Measurements from ENCODE around the gene GRM7.

GRM7 gene

DNA sequence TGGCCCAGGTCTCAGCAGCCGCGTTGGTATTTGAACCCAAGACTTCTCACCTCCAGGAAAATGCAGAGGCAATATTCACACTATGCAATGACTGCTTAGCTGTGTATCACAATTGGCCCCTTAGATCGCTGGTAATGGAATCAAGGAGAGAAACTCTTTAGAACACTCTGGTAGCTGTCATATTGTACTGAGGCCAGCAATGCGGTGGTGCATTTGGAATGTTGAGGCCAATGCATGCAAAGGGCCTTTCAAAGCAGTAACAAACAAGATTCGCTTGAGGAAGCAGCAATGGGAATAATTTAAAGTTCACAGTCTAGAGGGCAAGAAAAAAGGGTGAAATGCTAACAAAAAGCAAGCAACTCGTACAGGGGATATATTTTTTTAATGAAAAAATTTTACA is 764.1 kb downstream of the GRM7 start:
- FAIRE-seq (no peak), DNase-seq (ENCODE audit: insufficient read length, low spot score) (no peak)

DNA sequence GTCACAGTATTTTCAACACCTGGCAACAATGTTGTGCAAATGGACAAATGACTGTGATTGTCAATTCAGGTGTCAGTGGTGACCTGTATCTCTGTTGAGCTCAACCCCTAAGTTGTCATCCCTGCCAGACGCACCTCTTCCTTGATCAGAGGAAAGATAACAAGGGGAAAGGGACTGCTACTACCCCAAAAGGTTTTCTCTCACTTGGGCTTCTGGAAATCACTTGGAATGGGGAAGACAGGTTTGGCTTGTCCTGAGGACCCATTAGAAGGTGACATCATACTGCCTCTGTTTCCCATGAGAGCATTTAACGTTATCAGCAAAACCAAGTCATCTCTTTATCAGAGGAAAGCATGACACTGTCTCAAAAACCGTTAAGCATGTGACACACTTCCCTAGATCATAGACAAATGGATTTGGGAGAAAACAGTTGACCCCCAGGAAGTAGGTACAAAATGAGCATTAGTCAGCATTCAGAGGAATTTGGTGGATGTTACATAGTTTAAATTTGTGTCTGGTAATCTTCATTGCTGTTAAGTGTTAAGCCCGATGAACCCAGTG is 769.5 kb downstream of the GRM7 start:
- DNase-seq (ENCODE audit: insufficient read length, low spot score) (no peak), FAIRE-seq (no peak)

DNA sequence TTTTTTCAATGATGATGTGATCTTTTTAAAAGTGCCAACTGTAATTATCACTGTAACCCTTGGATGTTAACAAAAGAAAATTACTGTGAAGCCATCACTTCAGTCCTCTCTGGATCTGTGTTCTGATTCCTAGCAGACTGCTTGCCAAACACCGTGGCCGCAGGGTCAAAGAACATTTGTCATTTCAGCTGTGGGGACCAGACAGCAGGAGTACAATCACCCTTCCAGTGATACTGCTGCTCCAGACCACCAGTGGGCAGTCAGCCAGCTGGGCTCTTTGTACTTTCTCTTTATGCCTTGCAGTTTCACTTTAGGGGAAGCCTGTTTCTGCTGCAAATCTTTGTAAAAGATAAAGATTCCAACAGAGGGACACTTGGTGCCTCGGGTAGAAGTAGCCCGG is 770.0 kb downstream of the GRM7 start:
- FAIRE-seq (no peak), DNase-seq (ENCODE audit: insufficient read length, low spot score) (no peak)

DNA sequence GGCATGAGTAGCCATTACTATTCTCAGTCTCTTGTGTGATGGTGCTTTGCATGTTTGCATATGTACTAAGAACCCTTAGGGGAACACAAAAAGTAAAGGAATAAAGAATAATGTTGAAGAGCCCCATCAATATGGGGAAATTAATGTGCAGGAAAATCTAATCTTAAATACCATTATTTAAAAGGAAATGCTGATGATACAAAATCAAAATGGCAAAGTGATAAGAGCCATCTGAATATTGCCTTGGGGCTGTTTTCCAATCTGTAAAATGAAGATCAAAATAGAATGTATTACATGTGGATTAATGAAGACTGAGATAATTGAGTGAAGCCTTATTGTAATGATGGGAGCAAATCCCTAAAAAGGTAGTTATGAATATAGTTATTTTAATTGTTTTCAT is 771.4 kb downstream of the GRM7 start:
- FAIRE-seq: no peak
- no peak for DNase-seq (ENCODE audit: insufficient read length, low spot score)

DNA sequence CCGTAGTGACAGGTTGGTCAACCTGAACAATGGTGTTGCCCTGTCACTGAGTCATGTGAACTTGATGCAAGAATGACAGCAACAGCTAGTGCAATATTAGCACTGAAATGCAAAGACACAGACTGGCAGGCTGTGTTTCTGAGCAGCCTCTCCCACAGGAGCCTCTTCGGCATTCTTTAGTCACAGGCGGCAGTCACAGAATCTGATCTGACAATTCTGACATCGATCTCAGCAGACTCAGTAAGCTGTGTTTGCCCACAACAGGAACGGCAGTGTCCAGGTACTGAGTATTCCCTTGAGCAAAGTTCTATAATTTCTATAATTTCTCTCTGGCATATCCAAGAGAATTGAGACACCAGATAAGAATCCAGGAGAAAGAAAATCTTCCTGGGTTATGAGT is 776.8 kb downstream of the GRM7 start:
- DNase-seq (ENCODE audit: insufficient read length, low spot score): no peak

DNA sequence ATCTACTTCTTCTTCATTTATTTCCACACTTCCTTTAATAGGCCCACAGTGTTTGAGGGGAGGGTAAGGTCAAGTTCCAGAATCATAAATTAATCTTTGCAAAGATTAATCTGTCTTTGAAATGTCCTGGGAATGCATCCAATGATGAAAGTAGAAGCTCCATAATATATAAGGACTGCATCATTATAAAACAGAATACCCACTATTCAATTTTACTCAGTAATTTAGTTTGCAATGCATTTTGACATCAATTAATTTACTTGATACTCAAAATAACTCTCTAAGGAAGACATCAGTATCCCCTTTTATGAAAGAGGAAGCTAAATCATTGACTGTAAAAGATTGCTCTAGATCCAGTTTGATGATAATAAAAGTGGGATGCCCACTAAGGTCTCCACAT is 777.2 kb downstream of the GRM7 start:
- no peak for FAIRE-seq
- no peak for DNase-seq (ENCODE audit: insufficient read length, low spot score)

More for the DNA sequence above, 776.8 kb downstream of the GRM7 start:
- no peak for FAIRE-seq

DNA sequence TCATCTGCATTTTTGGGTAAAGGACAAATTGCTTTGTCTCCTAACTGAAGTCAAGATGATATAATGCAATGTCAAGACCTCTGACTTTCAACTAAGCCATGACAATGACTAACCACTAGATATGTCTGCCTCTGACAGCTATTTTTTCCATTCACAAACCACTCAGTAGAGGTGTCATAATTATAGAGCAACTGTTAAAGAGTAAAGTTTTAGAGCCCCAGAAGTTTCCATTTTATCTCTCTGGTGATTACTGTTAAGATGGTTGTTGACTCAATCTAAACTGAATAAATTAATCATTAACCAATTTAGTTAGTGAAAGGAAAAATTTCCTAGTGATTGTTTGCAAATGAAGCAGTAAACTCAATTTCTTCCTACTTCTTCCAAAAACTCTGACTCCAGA is 779.9 kb downstream of the GRM7 start:
- FAIRE-seq: no peak
- no peak for DNase-seq (ENCODE audit: insufficient read length, low spot score)

DNA sequence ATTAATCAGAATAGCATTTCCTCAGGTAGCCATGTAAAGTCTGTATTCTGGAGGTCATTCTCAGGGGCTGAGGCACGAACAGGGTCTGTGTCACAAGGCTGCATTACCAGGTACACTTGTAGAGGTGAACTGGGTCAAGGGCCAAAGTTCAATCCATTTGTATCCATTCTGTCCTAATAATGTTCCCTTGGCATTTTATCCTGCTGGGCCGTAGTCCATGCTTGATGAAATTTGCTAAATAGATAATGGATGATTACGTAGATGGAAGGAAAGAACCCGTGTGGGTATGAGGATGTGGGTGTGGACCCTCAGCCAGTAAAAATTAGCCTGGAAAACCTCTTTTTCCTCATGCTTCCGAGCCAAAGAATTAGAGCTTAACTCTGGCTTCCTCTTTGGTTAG is 785.9 kb downstream of the GRM7 start:
- FAIRE-seq (no peak), DNase-seq (ENCODE audit: insufficient read length, low spot score) (no peak)

DNA sequence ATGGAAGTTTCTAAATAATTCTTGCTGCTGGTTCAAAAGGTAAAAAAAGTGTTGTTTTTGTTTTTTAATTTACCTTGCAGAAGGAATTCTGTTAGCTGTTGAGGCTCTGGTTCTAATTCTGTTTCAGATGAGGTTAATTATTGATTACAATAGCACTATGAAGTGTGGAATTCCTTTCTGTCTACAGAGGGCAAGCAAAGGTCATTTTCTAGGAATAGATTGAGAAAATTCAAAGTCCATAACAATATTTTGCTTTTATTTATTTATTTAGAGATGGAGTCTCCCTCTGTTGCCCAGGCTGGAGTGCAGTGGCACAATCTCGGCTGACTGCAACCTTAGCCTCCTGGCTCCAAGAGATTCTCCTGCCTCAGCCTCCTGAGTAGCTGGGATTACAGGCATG is 789.6 kb downstream of the GRM7 start:
- no peak for FAIRE-seq
- no peak for DNase-seq (ENCODE audit: insufficient read length, low spot score)

DNA sequence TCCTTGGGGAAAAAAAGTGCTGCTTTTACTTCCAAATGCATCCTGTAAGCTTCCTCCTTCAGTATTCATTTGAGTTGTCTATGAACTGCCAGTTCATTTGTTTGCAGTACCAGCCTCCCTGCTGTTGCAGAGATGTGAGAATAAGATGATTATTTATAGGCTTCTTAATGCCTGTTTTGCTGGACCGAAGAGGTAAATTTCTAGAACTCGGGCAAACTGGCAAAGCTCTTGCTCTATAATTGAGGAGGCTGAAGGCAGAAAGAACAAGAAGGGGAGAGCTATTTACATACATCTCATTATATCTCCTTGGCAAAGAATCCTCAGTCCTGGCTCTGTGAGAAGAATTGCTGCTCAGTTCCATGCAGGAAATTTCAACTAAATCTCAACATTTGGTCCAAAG is 790.4 kb downstream of the GRM7 start:
- FAIRE-seq: no peak
- DNase-seq (ENCODE audit: insufficient read length, low spot score): no peak

DNA sequence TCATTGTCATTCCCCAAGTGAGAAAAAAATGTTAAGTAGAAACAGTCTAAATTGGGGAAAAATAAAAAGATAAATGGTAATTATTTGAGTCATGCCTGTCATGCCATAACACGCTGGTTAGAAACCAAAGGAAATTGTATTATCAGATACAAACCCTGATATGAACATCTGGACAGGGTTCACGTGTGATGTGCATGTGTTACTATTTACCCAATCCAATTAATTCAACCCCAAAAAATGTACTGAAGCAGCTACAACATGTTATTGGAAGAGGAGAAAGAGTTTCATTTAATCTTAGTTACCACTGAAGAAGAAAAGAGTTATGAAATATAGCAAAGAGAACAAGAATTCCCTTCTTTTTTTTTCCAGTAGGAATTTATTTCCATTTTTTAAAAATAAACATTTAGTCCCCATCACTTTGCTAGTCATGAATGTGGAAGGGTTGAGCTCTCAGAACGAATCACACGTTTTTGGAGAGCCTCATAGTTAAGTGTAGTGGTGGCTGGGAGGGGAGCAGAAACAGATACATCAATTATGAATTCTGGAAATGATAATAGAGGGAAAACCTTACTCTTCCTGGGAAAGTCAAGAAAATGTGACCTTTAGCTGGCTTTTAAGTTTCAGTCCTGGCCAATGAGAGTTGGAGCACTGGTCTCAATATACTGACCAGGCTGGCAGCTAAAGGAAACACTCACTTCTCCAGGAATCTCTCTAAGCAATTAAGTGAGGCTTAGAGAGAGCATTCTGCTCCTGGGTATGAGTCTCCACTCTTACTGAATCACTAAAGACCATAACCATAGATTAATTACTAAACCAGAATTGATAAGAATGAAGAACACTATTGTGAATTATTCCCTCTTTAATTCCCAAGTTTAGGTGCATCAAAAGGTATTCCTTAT is 796.5 kb downstream of the GRM7 start:
- DNase-seq (ENCODE audit: insufficient read length, low spot score): no peak
- no peak for FAIRE-seq

DNA sequence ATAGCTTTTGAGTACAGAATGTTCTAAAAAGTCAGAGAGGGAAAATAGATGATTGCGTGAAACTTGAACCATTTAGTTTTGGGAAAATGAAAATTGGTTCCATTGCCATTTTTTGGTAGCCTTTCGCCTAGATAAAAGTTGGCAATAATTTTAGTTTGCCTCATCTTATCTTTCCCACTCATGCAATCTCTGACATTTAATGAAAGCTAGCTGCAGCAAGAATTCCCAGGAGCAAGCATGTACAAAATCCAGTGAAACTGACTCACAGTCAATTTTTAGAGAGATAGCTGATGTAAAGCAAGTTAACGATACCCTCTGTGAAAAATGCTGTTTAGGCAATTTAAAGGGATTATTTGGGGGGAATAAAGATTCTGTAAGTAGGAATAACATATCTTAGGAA is 797.4 kb downstream of the GRM7 start:
- FAIRE-seq: no peak

DNA sequence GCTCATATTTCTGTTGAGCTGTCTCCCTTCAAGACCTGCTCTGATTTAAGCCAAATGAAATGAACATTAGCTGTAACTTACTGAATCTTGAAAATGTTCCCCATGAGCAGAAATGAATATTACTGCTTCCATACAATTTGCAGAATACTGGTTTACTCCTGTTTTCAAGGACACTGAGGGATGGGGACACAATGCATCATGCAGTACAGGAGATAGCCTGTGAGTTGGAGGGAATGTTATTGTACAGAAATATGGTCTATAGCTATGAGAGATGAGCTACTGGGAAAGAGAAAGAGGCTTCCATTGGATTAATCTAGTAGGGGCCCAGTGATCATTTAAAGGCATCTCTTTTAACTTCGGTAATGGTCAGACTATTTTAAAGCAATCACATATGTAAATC is 798.2 kb downstream of the GRM7 start:
- FAIRE-seq (no peak), DNase-seq (ENCODE audit: insufficient read length, low spot score) (no peak)

More for the DNA sequence above, 797.4 kb downstream of the GRM7 start:
- DNase-seq (ENCODE audit: insufficient read length, low spot score): no peak

DNA sequence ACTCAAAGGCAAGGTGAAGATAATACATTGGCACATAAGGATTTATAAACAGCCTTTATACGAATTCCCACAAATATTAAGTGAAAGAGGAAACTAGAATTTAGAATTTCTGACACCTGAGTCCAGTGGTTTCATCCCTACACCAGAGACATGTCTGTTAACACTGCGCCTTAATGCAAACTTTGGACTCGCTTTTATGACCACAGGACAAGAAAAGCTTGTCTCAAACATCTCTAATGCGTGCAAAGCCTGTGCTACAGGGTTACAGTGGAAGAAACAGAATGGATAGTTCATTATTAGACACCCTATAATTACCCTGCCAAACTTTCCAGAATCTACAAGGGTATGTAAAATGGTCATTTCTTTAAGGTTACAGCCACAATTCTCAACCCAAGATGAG is 802.9 kb downstream of the GRM7 start:
- DNase-seq (ENCODE audit: insufficient read length, low spot score): no peak
- no peak for FAIRE-seq

DNA sequence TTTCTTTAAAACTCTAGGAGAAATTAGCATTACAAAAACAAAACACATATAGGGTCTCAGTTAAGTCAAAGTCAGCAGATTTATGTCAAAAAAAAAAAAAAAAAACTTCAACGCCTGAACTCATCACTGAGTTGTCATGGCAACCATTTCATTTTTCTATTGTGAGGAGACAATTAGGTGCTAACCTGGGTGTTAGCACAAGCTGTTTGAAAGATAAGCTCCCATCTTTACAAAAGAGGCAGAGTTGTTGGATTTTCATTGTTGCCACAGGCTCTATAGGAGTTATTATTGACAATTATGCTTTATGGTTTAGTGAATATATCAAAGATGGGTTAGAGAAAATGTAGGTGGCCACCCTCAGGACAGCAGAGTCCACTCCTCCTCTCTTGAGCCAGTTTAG is 806.9 kb downstream of the GRM7 start:
- FAIRE-seq: no peak
- DNase-seq (ENCODE audit: insufficient read length, low spot score): no peak

DNA sequence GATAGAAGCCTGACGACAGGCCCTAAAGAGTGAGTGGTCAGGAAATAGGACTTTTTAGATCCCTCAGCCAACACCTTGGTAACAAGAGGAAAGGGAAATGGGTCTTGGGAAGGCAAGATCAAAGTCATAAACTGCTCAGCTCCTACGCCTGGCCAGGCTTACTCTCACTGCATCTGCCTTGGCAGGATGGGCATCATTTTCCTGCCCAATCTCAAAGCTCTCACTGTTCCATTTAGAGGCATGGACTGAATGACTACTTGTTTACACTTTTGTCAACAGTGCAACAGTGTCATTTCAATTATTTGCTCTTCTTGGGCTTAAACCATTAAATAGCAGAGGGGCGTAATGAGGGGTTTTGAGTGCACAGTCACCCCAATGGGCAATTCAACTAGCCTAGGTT is 808.7 kb downstream of the GRM7 start:
- FAIRE-seq: no peak
- DNase-seq (ENCODE audit: insufficient read length, low spot score): no peak

DNA sequence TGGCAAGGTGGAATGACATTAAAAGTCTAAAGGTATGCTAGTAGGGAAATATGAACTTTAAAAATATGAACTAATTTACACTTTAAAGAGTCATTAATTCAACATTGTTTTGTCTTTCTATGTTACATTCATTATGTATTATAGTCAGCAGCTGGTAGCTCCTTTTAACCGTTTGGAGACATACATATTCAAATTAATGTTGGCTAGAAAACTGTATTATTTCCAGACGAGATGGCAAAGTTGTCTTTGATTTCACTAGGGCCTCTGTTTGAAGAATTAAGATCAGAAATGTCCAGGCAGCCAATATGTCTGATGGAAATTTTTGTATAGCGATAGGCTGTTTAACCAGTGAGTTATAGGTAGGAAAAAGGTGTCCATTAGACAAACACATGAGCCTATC is 817.6 kb downstream of the GRM7 start:
- FAIRE-seq (no peak), DNase-seq (ENCODE audit: insufficient read length, low spot score) (no peak)

DNA sequence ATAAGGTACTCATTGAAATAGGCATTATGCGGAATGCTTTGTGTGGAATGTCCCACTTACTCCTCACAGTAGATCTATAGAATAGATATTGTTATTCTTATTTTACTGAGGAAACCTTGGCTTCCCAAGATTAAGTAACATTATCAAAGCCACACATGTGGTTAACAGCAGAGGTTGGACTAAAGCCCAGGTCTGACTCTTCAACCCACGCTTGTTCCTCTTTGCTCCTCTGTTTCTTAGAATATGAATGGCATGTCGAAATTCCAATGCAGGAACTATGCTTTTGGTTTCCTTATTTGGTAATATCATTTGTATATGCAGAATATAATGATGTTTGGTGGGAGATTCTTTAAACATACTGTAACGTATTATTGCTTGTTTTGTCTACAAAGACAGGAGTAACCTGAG is 821.9 kb downstream of the GRM7 start:
- DNase-seq (ENCODE audit: insufficient read length, low spot score) (no peak), FAIRE-seq (no peak)

DNA sequence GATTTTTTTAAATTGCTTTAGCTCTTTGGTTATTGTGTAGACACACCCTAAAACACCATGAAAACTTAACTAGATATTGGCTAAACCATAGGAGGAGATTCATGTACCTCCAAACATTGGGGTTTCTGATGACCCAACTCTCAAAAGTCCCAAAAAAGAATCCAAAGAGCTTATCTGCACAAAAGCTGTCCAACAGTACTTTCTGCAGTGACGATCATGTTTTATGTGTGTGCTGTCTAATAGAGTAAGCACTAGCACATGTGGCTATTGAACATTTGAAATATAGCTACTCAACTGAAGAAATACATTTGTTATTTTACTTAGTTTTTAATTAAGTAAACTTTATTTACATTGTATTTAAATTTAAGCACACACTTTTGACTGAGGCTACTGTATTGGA is 822.5 kb downstream of the GRM7 start:
- FAIRE-seq (no peak), DNase-seq (ENCODE audit: insufficient read length, low spot score) (no peak)

DNA sequence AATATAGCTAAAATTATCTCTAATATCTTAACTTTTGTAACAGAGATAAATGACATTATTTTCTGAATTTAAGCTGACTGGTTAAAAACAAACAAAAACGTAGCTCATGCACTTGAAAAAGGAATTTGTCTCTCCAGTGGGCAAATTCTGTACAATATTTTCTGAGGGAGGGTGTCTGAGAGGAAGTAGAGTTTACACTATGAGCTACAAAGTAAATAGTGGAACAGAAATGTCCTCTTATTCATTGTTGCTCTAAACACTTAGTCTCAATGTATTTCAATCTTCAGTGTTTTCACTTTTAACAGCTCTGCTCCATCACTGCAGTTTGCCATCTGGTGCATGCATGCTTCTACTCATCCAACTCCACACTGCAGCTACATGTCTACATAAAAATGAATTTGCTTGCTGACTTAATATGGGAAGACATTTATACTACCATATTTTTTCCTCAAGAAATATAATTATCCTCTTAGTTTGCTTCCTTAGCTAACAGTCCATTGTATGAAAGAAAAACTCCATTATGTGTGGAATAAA is 823.3 kb downstream of the GRM7 start:
- DNase-seq (ENCODE audit: insufficient read length, low spot score): no peak
- no peak for FAIRE-seq

DNA sequence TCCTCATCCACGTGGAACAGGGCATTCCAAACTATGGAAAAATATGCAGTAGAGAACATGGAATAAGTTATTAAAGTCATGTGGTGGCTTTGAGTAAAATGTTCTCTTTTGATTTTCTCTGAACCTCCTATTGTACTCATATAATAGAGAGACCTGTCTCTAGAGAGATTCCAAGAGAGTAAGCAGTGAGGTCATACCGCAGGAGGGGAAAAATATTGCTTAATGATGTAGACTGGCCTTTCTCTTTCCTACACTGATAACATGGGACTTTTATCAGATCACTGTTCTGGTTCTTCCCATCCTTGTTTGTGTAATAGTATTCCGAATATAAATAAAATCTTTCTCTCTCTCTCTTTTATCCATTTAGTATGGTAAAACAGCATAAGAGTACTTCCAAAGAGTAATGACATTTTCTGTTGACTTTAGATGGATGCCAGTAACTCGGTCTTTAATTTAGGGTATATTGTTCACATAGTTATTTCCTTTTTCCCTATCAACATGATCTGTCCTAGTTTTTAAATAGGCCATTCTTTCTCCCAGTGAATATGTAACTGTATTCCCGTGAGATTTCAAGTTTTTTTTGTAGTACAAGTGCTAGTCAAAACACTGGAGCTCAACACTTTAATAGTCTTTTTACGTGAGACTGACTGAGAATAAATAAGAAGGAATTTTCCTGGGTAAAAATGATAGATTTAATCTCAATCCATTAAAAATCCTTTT is 826.7 kb downstream of the GRM7 start:
- FAIRE-seq: no peak
- no peak for DNase-seq (ENCODE audit: insufficient read length, low spot score)

DNA sequence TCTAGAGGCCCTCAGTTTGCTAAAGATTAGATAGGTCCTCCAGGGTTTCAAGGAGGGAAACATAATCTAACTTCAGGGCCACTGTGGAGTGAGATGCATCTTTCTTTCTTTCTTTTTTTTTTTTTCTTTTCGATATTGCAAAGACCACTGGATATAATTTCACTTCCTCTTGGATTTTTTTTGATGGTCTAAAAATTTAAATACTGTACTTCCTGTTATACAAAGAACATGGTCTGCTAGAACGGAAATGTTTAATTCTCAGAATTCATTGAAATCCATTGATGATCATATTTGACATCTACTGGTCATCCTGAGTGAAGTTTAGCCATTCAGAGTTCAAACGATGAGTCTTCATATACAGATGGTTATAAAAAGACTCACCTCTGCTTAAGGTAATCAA is 832.0 kb downstream of the GRM7 start:
- FAIRE-seq (no peak), DNase-seq (ENCODE audit: insufficient read length, low spot score) (no peak)
